HL-60 (cell line): Measurements from ENCODE around the gene IL18BP.

Experiments
- CTCF ChIP-seq: IDR thresholded peaks from one replicate; pipeline ENCODE4 v1.5.1; 2011; ENCODE audit warnings: low read length, control low read depth, inconsistent platforms; ENCODE audit not compliant: insufficient read depth
- GABPA ChIP-seq: IDR thresholded peaks from 2 replicates; pipeline ENCODE4 v1.6.1; 2012; ENCODE audit warnings: low read depth
- POLR2AphosphoS5 ChIP-seq: IDR thresholded peaks from 2 replicates; pipeline ENCODE4 v1.6.1; 2012; ENCODE audit warnings: low read depth
- REST ChIP-seq: IDR thresholded peaks from 2 replicates; pipeline ENCODE4 v1.6.1; 2012; ENCODE audit warnings: low read depth; ENCODE audit not compliant: insufficient replicate concordance

- no peak for TF ChIP-seq POLR2AphosphoS5
- TF ChIP-seq CTCF, result no peak
- TF ChIP-seq REST, result no peak
- TF ChIP-seq GABPA, result no peak
These were observed 50.2 kb downstream of the IL18BP start for GRCh38 chr11:72048766-72049460.
